Smooth muscle cell (in vitro differentiated cells): ENCODE measurements around the gene TSHR. TPM values are rescaled to one million over a fixed set of nuclear protein-coding genes. Genes with fewer than 3 reads are reported as not detected.

Experiments
- DNase-seq: peaks from one replicate; lab custom pipeline; 2025; ENCODE audit not compliant: unreplicated experiment; lab: John Stamatoyannopoulos, UW
- H2AFZ ChIP-seq: fragments of 200-600 bp; sonication (generic); 2 replicates; pipeline ENCODE4 v1.6.0; 2016; ENCODE audit warnings: antibody characterized with exemption, low read depth, mild to moderate bottlenecking
- H3F3A ChIP-seq: fragments of 200-600 bp; sonication (generic); 2 replicates; pipeline ENCODE4 v1.6.0; 2017; ENCODE audit warnings: antibody characterized with exemption, low read depth
- H3K27ac ChIP-seq: fragments of 200-600 bp; sonication (generic); 2 replicates; pipeline ENCODE4 v1.5.1; 2016; ENCODE audit warnings: low read depth, mild to moderate bottlenecking
- H3K27me3 ChIP-seq: fragments of 200-600 bp; sonication (generic); 2 replicates; pipeline ENCODE4 v1.6.1; 2016; ENCODE audit warnings: low read depth, mild to moderate bottlenecking
- H3K36me3 ChIP-seq: fragments of 200-600 bp; sonication (generic); 2 replicates; pipeline ENCODE4 v1.5.1; 2016; ENCODE audit warnings: low read depth
- H3K4me1 ChIP-seq: fragments of 200-600 bp; sonication (generic); 2 replicates; pipeline ENCODE4 v1.5.1; 2016; ENCODE audit warnings: low read depth
- H3K4me2 ChIP-seq: fragments of 200-600 bp; sonication (generic); 2 replicates; pipeline ENCODE4 v1.6.0; 2016; ENCODE audit warnings: mild to moderate bottlenecking
- H3K4me3 ChIP-seq: fragments of 200-600 bp; sonication (generic); 2 replicates; pipeline ENCODE4 v1.5.1; 2016; ENCODE audit warnings: mild to moderate bottlenecking
- H3K79me2 ChIP-seq: fragments of 200-600 bp; sonication (generic); 2 replicates; pipeline ENCODE4 v1.6.0; 2016; ENCODE audit warnings: low read depth, mild to moderate bottlenecking
- H3K9ac ChIP-seq: fragments of 200-600 bp; sonication (generic); 2 replicates; pipeline ENCODE4 v1.6.0; 2016; ENCODE audit warnings: low read depth
- H3K9me3 ChIP-seq: fragments of 200-600 bp; sonication (generic); replicated peaks from 2 replicates; pipeline ENCODE4 v1.5.1; 2016; ENCODE audit warnings: low read depth
- H4K20me1 ChIP-seq: fragments of 200-600 bp; sonication (generic); 2 replicates; pipeline ENCODE4 v1.6.0; 2016; ENCODE audit warnings: low read depth
- CTCF ChIP-seq: fragments of 200-600 bp; sonication (generic); IDR thresholded peaks from 2 replicates; pipeline ENCODE4 v1.5.1; 2017; ENCODE audit warnings: borderline replicate concordance, mild to moderate bottlenecking, antibody characterized with exemption; ENCODE audit not compliant: insufficient read depth, poor library complexity, severe bottlenecking
- WGBS: methylation state at CpG from one replicate; pipeline ENCODE4 v1.1.7; 2016; ENCODE audit warnings: low lambda C conversion rate; 5-methylcytosine and 5-hydroxymethylcytosine counted together
- polyA plus RNA-seq: library from polyadenylated mRNA; unstranded; fragments of >200 nt; fragmentation: Nextera tagmentation; extraction: Ambion mirVana; gene quantifications from 2 replicates; pipeline ENCODE4 v1.2.1, GENCODE V29; 2016
- total RNA-seq: library from RNA; depleted of rRNA; stranded (reverse); fragments of >200 nt; gene quantifications from 2 replicates; pipeline ENCODE4 v1.2.3, GENCODE V29; 2014

Gene TSHR
- total and polyA plus RNA-seq, 2 experiments from 2014 or later, result not detected

GRCh38 chr14:81172353-81172752 lies 216.9 kb downstream of the TSHR start:
- H3K36me3 ChIP-seq, result no peaks in the 10 kb centered on the region
- H3K9ac ChIP-seq, result no peak overlapping the region
- WGBS, result 87% methylated on average over 2 of the region's 2 CpGs
- no peaks in the 10 kb centered on the region for H3K79me2 ChIP-seq
- H3K9me3 ChIP-seq, result no peaks in the 10 kb centered on the region
- TF ChIP-seq CTCF, result no peak
- H3K4me3 ChIP-seq, result no peak overlapping the region
- no peaks in the 10 kb centered on the region for H4K20me1 ChIP-seq
- no peaks in the 10 kb centered on the region for H3K27me3 ChIP-seq
- DNase-seq, result no peak
- no peak overlapping the region for H3K27ac ChIP-seq
- no peak overlapping the region for H2AFZ ChIP-seq
- H3F3A ChIP-seq, result no peaks in the 10 kb centered on the region
- H3K4me1 ChIP-seq, result peaks cover 5% of the 10 kb centered on the region
- no peak overlapping the region for H3K4me2 ChIP-seq

- DNase-seq, result no peak
These were observed 217.5 kb downstream of the TSHR start for GRCh38 chr14:81172881-81173280.

GRCh38 chr14:81176241-81176640 lies 220.8 kb downstream of the TSHR start:
- no peaks in the 10 kb centered on the region for H3F3A ChIP-seq
- no peak for DNase-seq
- H3K36me3 ChIP-seq, result no peaks in the 10 kb centered on the region
- H3K27ac ChIP-seq, result no peak overlapping the region
- 96% methylated on average over 3 of the region's 3 CpGs for WGBS
- H3K9me3 ChIP-seq, result no peaks in the 10 kb centered on the region
- no peak overlapping the region for H3K4me3 ChIP-seq
- no peaks in the 10 kb centered on the region for H3K79me2 ChIP-seq
- H3K9ac ChIP-seq, result no peak overlapping the region
- H4K20me1 ChIP-seq, result peaks cover 6% of the 10 kb centered on the region
- no peaks in the 10 kb centered on the region for H3K4me1 ChIP-seq
- H3K4me2 ChIP-seq, result no peak overlapping the region
- no peak for TF ChIP-seq CTCF
- no peaks in the 10 kb centered on the region for H3K27me3 ChIP-seq
- H2AFZ ChIP-seq, result no peak overlapping the region

More at GRCh38 chr14:81172881-81173280, 217.5 kb downstream of the TSHR start:
- WGBS, result 78% methylated on average over 3 of the region's 3 CpGs
- no peak overlapping the region for H3K27ac ChIP-seq
- peaks cover 5% of the 10 kb centered on the region for H3K4me1 ChIP-seq
- H3K9me3 ChIP-seq, result no peaks in the 10 kb centered on the region
- H3K4me3 ChIP-seq, result no peak overlapping the region
- H3F3A ChIP-seq, result no peaks in the 10 kb centered on the region
- H3K27me3 ChIP-seq, result no peaks in the 10 kb centered on the region
- H2AFZ ChIP-seq, result no peak overlapping the region
- H3K9ac ChIP-seq, result no peak overlapping the region
- no peak overlapping the region for H3K4me2 ChIP-seq
- H4K20me1 ChIP-seq, result no peaks in the 10 kb centered on the region
- TF ChIP-seq CTCF, result no peak
- no peaks in the 10 kb centered on the region for H3K79me2 ChIP-seq
- H3K36me3 ChIP-seq, result no peaks in the 10 kb centered on the region

GRCh38 chr14:81177225-81177624 lies 221.8 kb downstream of the TSHR start:
- WGBS, result 93% methylated on average over 1 of the region's 1 CpG
- no peak overlapping the region for H3K27ac ChIP-seq
- H3K4me3 ChIP-seq, result no peak overlapping the region
- H3K36me3 ChIP-seq, result no peaks in the 10 kb centered on the region
- no peaks in the 10 kb centered on the region for H3F3A ChIP-seq
- no peak overlapping the region for H2AFZ ChIP-seq
- no peaks in the 10 kb centered on the region for H3K4me1 ChIP-seq
- H3K9ac ChIP-seq, result no peak overlapping the region
- H4K20me1 ChIP-seq, result peaks cover 16% of the 10 kb centered on the region
- H3K4me2 ChIP-seq, result no peak overlapping the region
- DNase-seq, result no peak
- TF ChIP-seq CTCF, result no peak
- H3K27me3 ChIP-seq, result no peaks in the 10 kb centered on the region
- H3K9me3 ChIP-seq, result no peaks in the 10 kb centered on the region
- no peaks in the 10 kb centered on the region for H3K79me2 ChIP-seq
